Osteocyte (in vitro differentiated cells): Measurements from ENCODE around the gene ZNF48. TPM values are rescaled to one million over a fixed set of nuclear protein-coding genes. Genes with fewer than 3 reads are reported as not detected.

Experiments
- DNase-seq: peaks from one replicate; pipeline ENCODE4 v3.0.0; 2021; ENCODE audit warnings: mixed read lengths; ENCODE audit not compliant: unreplicated experiment; ENCODE audit errors: extremely low spot score
- H3K27ac Mint-ChIP-seq: one replicate; pipeline ENCODE4 v1.8.0; 2021; ENCODE audit warnings: mild to moderate bottlenecking, mixed read lengths; ENCODE audit not compliant: unreplicated experiment
- H3K27me3 Mint-ChIP-seq: one replicate; pipeline ENCODE4 v1.8.0; 2021; ENCODE audit warnings: mixed read lengths; ENCODE audit not compliant: unreplicated experiment
- H3K36me3 Mint-ChIP-seq: one replicate; pipeline ENCODE4 v1.8.0; 2021; ENCODE audit warnings: mixed read lengths; ENCODE audit not compliant: unreplicated experiment
- H3K4me1 Mint-ChIP-seq: one replicate; pipeline ENCODE4 v1.8.0; 2021; ENCODE audit warnings: mixed read lengths; ENCODE audit not compliant: unreplicated experiment
- H3K4me3 Mint-ChIP-seq: one replicate; pipeline ENCODE4 v1.8.0; 2021; ENCODE audit warnings: mild to moderate bottlenecking, moderate library complexity, mixed read lengths; ENCODE audit not compliant: unreplicated experiment
- H3K9me3 Mint-ChIP-seq: one replicate; pipeline ENCODE4 v1.8.0; 2021; ENCODE audit warnings: mixed read lengths; ENCODE audit not compliant: unreplicated experiment
- total RNA-seq: library from RNA; stranded (reverse); gene quantifications from 2 replicates; pipeline ENCODE4 v1.2.1, GENCODE V29; 2021
- TF ChIP-seq, protein P1 (sequence below): fragments of 200-600 bp; sonication (generic); IDR thresholded peaks from 2 replicates; pipeline ENCODE4 v1.5.0; 2021; ENCODE audit warnings: antibody characterized with exemption, mild to moderate bottlenecking, moderate library complexity

The ZNF48 gene
- total RNA-seq, 1 donor from 2014 or later: 13.2 TPM

DNA sequence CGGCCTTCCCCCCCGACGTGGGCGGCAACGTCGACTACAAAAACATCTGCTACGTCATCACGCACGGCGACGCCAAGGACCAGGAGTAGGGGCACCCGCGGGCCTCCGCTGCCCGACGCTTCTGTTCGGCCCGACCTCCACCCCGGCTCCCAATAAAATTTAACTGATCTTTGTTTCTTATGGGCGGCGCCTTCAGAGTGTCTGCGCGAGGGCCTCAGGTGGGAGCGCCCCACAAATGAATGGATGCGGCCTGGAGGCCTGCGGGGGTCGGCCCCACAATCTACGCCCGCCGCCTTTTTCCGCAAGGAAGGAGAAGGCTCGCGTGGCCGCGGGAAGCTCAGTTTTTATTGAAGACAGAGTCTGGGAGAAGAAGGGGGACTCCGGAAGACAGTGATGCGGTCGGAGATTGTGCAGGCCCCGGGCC, 17.4 kb upstream of the ZNF48 start:
- H3K27me3 Mint-ChIP-seq: no peaks in the 10 kb centered on the region
- peak overlapping the region; percentile 100 for H3K27ac Mint-ChIP-seq

DNA sequence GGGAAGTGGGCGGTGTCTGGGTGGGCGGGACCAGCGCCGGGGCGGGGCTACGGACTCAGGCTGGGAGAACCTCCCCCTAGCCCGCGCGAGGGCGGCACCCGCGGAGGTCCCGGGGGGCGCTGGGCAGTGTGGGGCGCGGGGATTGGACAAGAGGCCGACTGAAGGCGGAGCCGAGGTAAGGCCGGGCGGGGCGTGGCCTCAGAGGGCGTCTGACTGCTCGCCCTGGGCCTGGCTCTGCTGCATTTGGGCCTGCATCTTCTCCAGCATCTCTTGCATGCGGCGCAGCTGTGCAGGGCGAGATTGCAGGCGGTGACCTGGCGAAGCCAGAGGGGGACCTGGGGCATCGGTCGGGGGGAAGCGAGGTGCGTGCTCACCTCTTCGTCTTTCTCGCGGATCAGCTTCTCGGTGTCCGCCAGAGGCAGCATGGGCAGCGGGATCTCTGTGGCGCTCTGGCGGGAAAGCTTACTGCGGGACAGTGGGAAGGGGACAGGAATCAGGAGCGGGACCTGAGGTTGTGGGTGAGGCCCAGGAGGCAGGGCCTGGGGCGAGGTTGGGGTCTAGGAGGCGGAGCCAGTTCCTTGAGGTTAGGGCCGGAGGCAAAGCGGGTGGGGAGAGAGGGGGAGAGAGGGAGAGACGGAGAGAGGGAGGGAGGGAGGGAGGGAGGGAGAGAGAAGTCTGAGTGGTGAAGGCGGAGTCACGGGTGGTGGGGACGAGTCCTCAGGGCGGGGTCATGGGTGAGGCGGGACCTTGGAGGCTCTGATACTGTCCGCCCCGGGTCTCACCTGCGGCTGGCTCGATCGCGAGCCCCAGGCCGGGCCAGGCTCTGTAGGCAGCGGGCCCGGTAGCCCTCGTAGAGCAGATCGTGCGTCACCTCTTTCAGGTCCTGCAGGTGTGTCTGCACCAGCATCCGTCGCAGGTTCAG, 16.7 kb upstream of the ZNF48 start:
- H3K27me3 Mint-ChIP-seq: no peaks in the 10 kb centered on the region
- H3K4me3 Mint-ChIP-seq: peak overlapping the region; percentile 98
- TF ChIP-seq, protein P1, sequence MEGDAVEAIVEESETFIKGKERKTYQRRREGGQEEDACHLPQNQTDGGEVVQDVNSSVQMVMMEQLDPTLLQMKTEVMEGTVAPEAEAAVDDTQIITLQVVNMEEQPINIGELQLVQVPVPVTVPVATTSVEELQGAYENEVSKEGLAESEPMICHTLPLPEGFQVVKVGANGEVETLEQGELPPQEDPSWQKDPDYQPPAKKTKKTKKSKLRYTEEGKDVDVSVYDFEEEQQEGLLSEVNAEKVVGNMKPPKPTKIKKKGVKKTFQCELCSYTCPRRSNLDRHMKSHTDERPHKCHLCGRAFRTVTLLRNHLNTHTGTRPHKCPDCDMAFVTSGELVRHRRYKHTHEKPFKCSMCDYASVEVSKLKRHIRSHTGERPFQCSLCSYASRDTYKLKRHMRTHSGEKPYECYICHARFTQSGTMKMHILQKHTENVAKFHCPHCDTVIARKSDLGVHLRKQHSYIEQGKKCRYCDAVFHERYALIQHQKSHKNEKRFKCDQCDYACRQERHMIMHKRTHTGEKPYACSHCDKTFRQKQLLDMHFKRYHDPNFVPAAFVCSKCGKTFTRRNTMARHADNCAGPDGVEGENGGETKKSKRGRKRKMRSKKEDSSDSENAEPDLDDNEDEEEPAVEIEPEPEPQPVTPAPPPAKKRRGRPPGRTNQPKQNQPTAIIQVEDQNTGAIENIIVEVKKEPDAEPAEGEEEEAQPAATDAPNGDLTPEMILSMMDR: peak; percentile 32
- DNase-seq: peak; percentile 100
- H3K4me1 Mint-ChIP-seq: peaks cover 30% of the 10 kb centered on the region
- peak overlapping the region; percentile 100 for H3K27ac Mint-ChIP-seq
- H3K9me3 Mint-ChIP-seq: no peaks in the 10 kb centered on the region
- no peaks in the 10 kb centered on the region for H3K36me3 Mint-ChIP-seq

More for the DNA sequence above, 17.4 kb upstream of the ZNF48 start:
- Mint-ChIP-seq H3K9me3 (no peaks in the 10 kb centered on the region), H3K4me3 (peak overlapping the region; percentile 98), H3K36me3 (no peaks in the 10 kb centered on the region), H3K4me1 (peaks cover 30% of the 10 kb centered on the region)
- no peak for DNase-seq
- TF ChIP-seq, protein P1: no peak

GRCh38 chr16:30379158-30379783, 15.9 kb upstream of the ZNF48 start:
- DNase-seq: no peak
- H3K9me3 Mint-ChIP-seq: no peaks in the 10 kb centered on the region
- H3K27me3 Mint-ChIP-seq: no peaks in the 10 kb centered on the region
- peak overlapping the region; percentile 98 for H3K4me3 Mint-ChIP-seq
- peaks cover 30% of the 10 kb centered on the region for H3K4me1 Mint-ChIP-seq
- H3K36me3 Mint-ChIP-seq: no peaks in the 10 kb centered on the region
- peak overlapping the region; percentile 96 for H3K27ac Mint-ChIP-seq
- TF ChIP-seq, protein P1: no peak

DNA sequence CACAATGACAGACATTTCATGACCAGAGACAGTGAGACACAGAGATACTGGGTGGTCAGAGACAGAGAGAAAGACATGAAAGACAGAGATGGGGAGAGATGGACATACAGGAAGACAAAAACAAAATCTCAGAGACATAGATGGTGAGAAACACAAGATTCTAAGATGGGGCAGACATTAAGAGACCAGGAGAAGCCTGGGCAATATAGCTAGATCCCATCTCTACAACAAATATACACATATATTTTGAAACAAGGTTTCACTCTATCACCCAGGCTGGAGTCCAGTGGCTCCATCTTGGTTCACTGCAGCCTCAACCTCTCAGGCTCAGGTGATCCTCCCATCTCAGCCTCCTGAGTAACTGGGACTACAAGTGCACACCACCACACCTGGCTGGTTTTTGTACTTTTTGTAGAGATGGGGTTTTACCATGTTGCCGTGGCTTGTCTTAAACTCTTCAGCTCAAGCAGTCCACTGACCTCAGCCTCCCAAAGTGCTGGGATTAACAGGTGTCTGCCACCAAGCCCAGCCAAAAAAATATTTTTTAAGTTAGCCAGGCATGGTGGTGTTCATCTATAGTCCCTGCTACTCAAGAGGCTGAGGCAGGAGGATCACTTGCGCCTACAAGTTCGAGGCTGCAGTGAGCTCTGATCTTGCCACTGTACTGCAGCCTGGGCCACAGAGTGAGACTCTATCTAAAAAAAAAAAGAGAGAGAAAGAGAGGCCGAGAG, 15.0 kb upstream of the ZNF48 start:
- Mint-ChIP-seq H3K36me3 (no peaks in the 10 kb centered on the region), H3K4me1 (peaks cover 30% of the 10 kb centered on the region), H3K27ac (peak overlapping the region; percentile 19), H3K27me3 (no peaks in the 10 kb centered on the region), H3K4me3 (peak overlapping the region; percentile 98), H3K9me3 (no peaks in the 10 kb centered on the region)
- DNase-seq: no peak
- TF ChIP-seq, protein P1: no peak
